Loucy (cell line): Measurements from ENCODE around the gene GRM7.

Experiments
- H2AFZ ChIP-seq: fragments of 200-600 bp; sonication (generic); 2 replicates; pipeline ENCODE4 v1.6.0; 2016; ENCODE audit warnings: antibody characterized with exemption, mild to moderate bottlenecking, low read length, moderate library complexity
- H3F3A ChIP-seq: fragments of 200-600 bp; 2 replicates; pipeline ENCODE4 v1.6.0; 2016; ENCODE audit warnings: antibody characterized with exemption, low read depth, mild to moderate bottlenecking
- H3K27me3 ChIP-seq: fragments of 200-600 bp; sonication (generic); 2 replicates; pipeline ENCODE4 v1.6.1; 2014; ENCODE audit warnings: low read length, mild to moderate bottlenecking; ENCODE audit not compliant: insufficient read depth, poor library complexity, severe bottlenecking
- H3K36me3 ChIP-seq: fragments of 200-600 bp; sonication (generic); 2 replicates; pipeline ENCODE4 v1.6.1; 2016; ENCODE audit warnings: low read length; ENCODE audit not compliant: insufficient read depth
- H3K4me1 ChIP-seq: fragments of 200-600 bp; sonication (generic); 2 replicates; pipeline ENCODE4 v1.5.1; 2014; ENCODE audit warnings: low read length, mild to moderate bottlenecking; ENCODE audit not compliant: insufficient read depth, poor library complexity, severe bottlenecking
- H3K4me2 ChIP-seq: fragments of 200-600 bp; sonication (generic); 2 replicates; pipeline ENCODE4 v1.6.0; 2014; ENCODE audit warnings: antibody characterized with exemption, low read length, low read depth, mild to moderate bottlenecking; ENCODE audit not compliant: poor library complexity, severe bottlenecking
- H3K4me3 ChIP-seq: fragments of 200-600 bp; sonication (generic); 2 replicates; pipeline ENCODE4 v1.5.1; 2014; ENCODE audit warnings: low read length, mild to moderate bottlenecking, mixed read lengths; ENCODE audit not compliant: poor library complexity, severe bottlenecking
- H3K79me2 ChIP-seq: fragments of 200-600 bp; sonication (generic); 2 replicates; pipeline ENCODE4 v1.6.1; 2014; ENCODE audit warnings: low read length; ENCODE audit not compliant: insufficient read depth
- H3K9ac ChIP-seq: fragments of 200-600 bp; sonication (generic); 2 replicates; pipeline ENCODE4 v1.6.0; 2014; ENCODE audit warnings: mild to moderate bottlenecking, low read depth, low read length, moderate library complexity; ENCODE audit not compliant: poor library complexity, severe bottlenecking
- H3K9me2 ChIP-seq: fragments of 200-600 bp; sonication (generic); replicated peaks from 2 replicates; pipeline ENCODE4 v1.6.1; 2016; ENCODE audit warnings: low read depth, low read length, mixed read lengths
- H3K9me3 ChIP-seq: fragments of 200-600 bp; sonication (generic); 2 replicates; pipeline ENCODE4 v1.6.1; 2014; ENCODE audit warnings: mild to moderate bottlenecking, antibody characterized with exemption, low read length, low read depth; ENCODE audit not compliant: insufficient read depth
- H4K20me1 ChIP-seq: fragments of 200-600 bp; sonication (generic); 2 replicates; pipeline ENCODE4 v1.6.0; 2014; ENCODE audit warnings: antibody characterized with exemption, low read length, mild to moderate bottlenecking; ENCODE audit not compliant: insufficient read depth, poor library complexity, severe bottlenecking
- CTCF ChIP-seq: fragments of 200-600 bp; sonication (generic); conservative IDR thresholded peaks from 2 replicates; pipeline ENCODE4 v1.5.1; 2014; ENCODE audit warnings: mild to moderate bottlenecking, antibody characterized with exemption, low read length
- EZH2phosphoT487 ChIP-seq: fragments of 200-600 bp; IDR thresholded peaks from 2 replicates; pipeline ENCODE4 v1.6.1; 2018; ENCODE audit warnings: antibody characterized with exemption, mild to moderate bottlenecking, moderate library complexity, borderline replicate concordance

The GRM7 gene

GRCh38 chr3:7766530-7766929, 905.6 kb downstream of the GRM7 start:
- no peak for TF ChIP-seq CTCF
- no peak for TF ChIP-seq EZH2phosphoT487

GRCh38 chr3:7779331-7779730, 918.4 kb downstream of the GRM7 start:
- TF ChIP-seq CTCF (no peak), EZH2phosphoT487 (no peak)
- H3K4me2 ChIP-seq, result no peak overlapping the region
- no peak overlapping the region for H2AFZ ChIP-seq

More at GRCh38 chr3:7766530-7766929, 905.6 kb downstream of the GRM7 start:
- H3K27me3 ChIP-seq, result no peaks in the 10 kb centered on the region
- H3K79me2 ChIP-seq, result no peaks in the 10 kb centered on the region
- H3K4me1 ChIP-seq, result no peaks in the 10 kb centered on the region
- H3K4me2 ChIP-seq, result no peak overlapping the region
- H2AFZ ChIP-seq, result no peak overlapping the region
- H3K36me3 ChIP-seq, result no peaks in the 10 kb centered on the region
- H3F3A ChIP-seq, result no peaks in the 10 kb centered on the region
- no peaks in the 10 kb centered on the region for H3K9me2 ChIP-seq
- no peak overlapping the region for H3K4me3 ChIP-seq
- H3K9me3 ChIP-seq, result no peaks in the 10 kb centered on the region
- H3K9ac ChIP-seq, result no peak overlapping the region
- H4K20me1 ChIP-seq, result no peaks in the 10 kb centered on the region

GRCh38 chr3:7781395-7781794, 920.5 kb downstream of the GRM7 start:
- no peak for TF ChIP-seq EZH2phosphoT487
- TF ChIP-seq CTCF, result no peak
- H3K4me3 ChIP-seq, result no peak overlapping the region
- no peaks in the 10 kb centered on the region for H4K20me1 ChIP-seq
- H3K9me2 ChIP-seq, result no peaks in the 10 kb centered on the region
- H3K27me3 ChIP-seq, result no peaks in the 10 kb centered on the region
- H3K79me2 ChIP-seq, result no peaks in the 10 kb centered on the region
- H3K9ac ChIP-seq, result no peak overlapping the region
- no peaks in the 10 kb centered on the region for H3K4me1 ChIP-seq
- H2AFZ ChIP-seq, result no peak overlapping the region
- no peaks in the 10 kb centered on the region for H3K36me3 ChIP-seq
- no peaks in the 10 kb centered on the region for H3F3A ChIP-seq
- H3K9me3 ChIP-seq, result no peaks in the 10 kb centered on the region
- H3K4me2 ChIP-seq, result no peak overlapping the region

More at GRCh38 chr3:7779331-7779730, 918.4 kb downstream of the GRM7 start:
- no peaks in the 10 kb centered on the region for H3K27me3 ChIP-seq
- H3K9me2 ChIP-seq, result no peaks in the 10 kb centered on the region
- H3K4me1 ChIP-seq, result no peaks in the 10 kb centered on the region
- H4K20me1 ChIP-seq, result no peaks in the 10 kb centered on the region
- no peaks in the 10 kb centered on the region for H3K9me3 ChIP-seq
- no peaks in the 10 kb centered on the region for H3K36me3 ChIP-seq
- H3F3A ChIP-seq, result no peaks in the 10 kb centered on the region
- no peaks in the 10 kb centered on the region for H3K79me2 ChIP-seq
- H3K9ac ChIP-seq, result no peak overlapping the region
- H3K4me3 ChIP-seq, result no peak overlapping the region
